Measurements from ENCODE around the gene PAK4. TPM values are rescaled to one million over a fixed set of nuclear protein-coding genes. Genes with fewer than 3 reads are reported as not detected.
"Not testable (repeated sequence)": the region's sequence is repeated elsewhere in the genome, so short reads cannot be mapped to it uniquely, and the experiment has no call there.

The PAK4 gene
- total RNA-seq, 1 experiment from 2014 or later: 14.0 TPM

- Histone ChIP-seq H3K36me3 (replicated peaks; ENCODE audit: control insufficient read depth, insufficient read depth, low read length) (no peaks in the 10 kb centered on the region), H3K4me3 (ENCODE audit: insufficient read depth, low read depth, low read length) (no peak overlapping the region), H3K27me3 (ENCODE audit: control insufficient read depth, insufficient read depth, low read length) (no peaks in the 10 kb centered on the region)
- peak; percentile 16 for DNase-seq
Measured at GRCh38 chr19:39113199-39113598, 12.4 kb upstream of the PAK4 start.

GRCh38 chr19:39115105-39115847 is 10.3 kb upstream of the PAK4 start:
- Histone ChIP-seq H3K27me3 (ENCODE audit: control insufficient read depth, insufficient read depth, low read length) (no peaks in the 10 kb centered on the region), H3K36me3 (replicated peaks; ENCODE audit: control insufficient read depth, insufficient read depth, low read length) (no peaks in the 10 kb centered on the region), H3K4me3 (ENCODE audit: insufficient read depth, low read depth, low read length) (no peak overlapping the region)
- no peak for DNase-seq

GRCh38 chr19:39117023-39117422 is 8.6 kb upstream of the PAK4 start:
- not testable (repeated sequence) for H3K4me3 ChIP-seq (ENCODE audit: insufficient read depth, low read depth, low read length); H3K36me3 ChIP-seq (replicated peaks; ENCODE audit: control insufficient read depth, insufficient read depth, low read length); DNase-seq; H3K27me3 ChIP-seq (ENCODE audit: control insufficient read depth, insufficient read depth, low read length)

GRCh38 chr19:39119830-39120229 is 5.8 kb upstream of the PAK4 start:
- Histone ChIP-seq H3K27me3 (ENCODE audit: control insufficient read depth, insufficient read depth, low read length) (no peaks in the 10 kb centered on the region), H3K4me3 (ENCODE audit: insufficient read depth, low read depth, low read length) (no peak overlapping the region), H3K36me3 (replicated peaks; ENCODE audit: control insufficient read depth, insufficient read depth, low read length) (no peaks in the 10 kb centered on the region)
- no peak for DNase-seq

- no peak for DNase-seq
- Histone ChIP-seq H3K4me3 (ENCODE audit: insufficient read depth, low read depth, low read length) (no peak overlapping the region), H3K36me3 (replicated peaks; ENCODE audit: control insufficient read depth, insufficient read depth, low read length) (no peaks in the 10 kb centered on the region), H3K27me3 (ENCODE audit: control insufficient read depth, insufficient read depth, low read length) (no peaks in the 10 kb centered on the region)
Measured at GRCh38 chr19:39122934-39123731, 2.5 kb upstream of the PAK4 start.

- peak; percentile 49 for DNase-seq
- H3K27me3 ChIP-seq (ENCODE audit: control insufficient read depth, insufficient read depth, low read length): no peaks in the 10 kb centered on the region
- no peak overlapping the region for H3K4me3 ChIP-seq (ENCODE audit: insufficient read depth, low read depth, low read length)
- no peaks in the 10 kb centered on the region for H3K36me3 ChIP-seq (replicated peaks; ENCODE audit: control insufficient read depth, insufficient read depth, low read length)
Measured at GRCh38 chr19:39124136-39124764, 1.3 kb upstream of the PAK4 start.

- no peaks in the 10 kb centered on the region for H3K36me3 ChIP-seq (replicated peaks; ENCODE audit: control insufficient read depth, insufficient read depth, low read length)
- no peak for DNase-seq
- no peaks in the 10 kb centered on the region for H3K27me3 ChIP-seq (ENCODE audit: control insufficient read depth, insufficient read depth, low read length)
- H3K4me3 ChIP-seq (ENCODE audit: insufficient read depth, low read depth, low read length): no peak overlapping the region; the same call in 1 of the 2 replicates
Measured at GRCh38 chr19:39125199-39125553, 410 bp upstream of the PAK4 start.

- peak; percentile 74 for DNase-seq
- Histone ChIP-seq H3K4me3 (ENCODE audit: insufficient read depth, low read depth, low read length) (peak overlapping the region; percentile 80), H3K36me3 (replicated peaks; ENCODE audit: control insufficient read depth, insufficient read depth, low read length) (no peaks in the 10 kb centered on the region), H3K27me3 (ENCODE audit: control insufficient read depth, insufficient read depth, low read length) (no peaks in the 10 kb centered on the region)
Measured at GRCh38 chr19:39126312-39127187, 964 bp downstream of the PAK4 start.

- DNase-seq: peak; percentile 40
- Histone ChIP-seq H3K4me3 (ENCODE audit: insufficient read depth, low read depth, low read length) (no peak overlapping the region), H3K27me3 (ENCODE audit: control insufficient read depth, insufficient read depth, low read length) (no peaks in the 10 kb centered on the region), H3K36me3 (replicated peaks; ENCODE audit: control insufficient read depth, insufficient read depth, low read length) (no peaks in the 10 kb centered on the region)
Measured at GRCh38 chr19:39127812-39128515, 2.4 kb downstream of the PAK4 start.

- peak; percentile 32 for DNase-seq
- no peaks in the 10 kb centered on the region for H3K27me3 ChIP-seq (ENCODE audit: control insufficient read depth, insufficient read depth, low read length)
- no peak overlapping the region for H3K4me3 ChIP-seq (ENCODE audit: insufficient read depth, low read depth, low read length)
- H3K36me3 ChIP-seq (replicated peaks; ENCODE audit: control insufficient read depth, insufficient read depth, low read length): no peaks in the 10 kb centered on the region
Measured at GRCh38 chr19:39128516-39129079, 3.0 kb downstream of the PAK4 start.

GRCh38 chr19:39129116-39129515 is 3.5 kb downstream of the PAK4 start:
- DNase-seq: peak; percentile 27
- Histone ChIP-seq H3K4me3 (ENCODE audit: insufficient read depth, low read depth, low read length) (no peak overlapping the region), H3K27me3 (ENCODE audit: control insufficient read depth, insufficient read depth, low read length) (no peaks in the 10 kb centered on the region), H3K36me3 (replicated peaks; ENCODE audit: control insufficient read depth, insufficient read depth, low read length) (no peaks in the 10 kb centered on the region)

GRCh38 chr19:39130337-39131254 is 5.0 kb downstream of the PAK4 start:
- Histone ChIP-seq H3K27me3 (ENCODE audit: control insufficient read depth, insufficient read depth, low read length) (no peaks in the 10 kb centered on the region), H3K36me3 (replicated peaks; ENCODE audit: control insufficient read depth, insufficient read depth, low read length) (no peaks in the 10 kb centered on the region), H3K4me3 (ENCODE audit: insufficient read depth, low read depth, low read length) (no peak overlapping the region)
- peak; percentile 50 for DNase-seq

Measured in H7 (cell line).